Measurements from ENCODE around the gene RPL29.

Gene RPL29

GRCh38 chr3:51944451-51945021, 51.2 kb downstream of the RPL29 start:
- no peak for DNase-seq
